ENCODE results near the gene TRIP4. TPM values are rescaled to one million over a fixed set of nuclear protein-coding genes. Genes with fewer than 3 reads are reported as not detected.

The TRIP4 gene
- total RNA-seq, 1 experiment from 2014 or later = 18.3 TPM

DNA sequence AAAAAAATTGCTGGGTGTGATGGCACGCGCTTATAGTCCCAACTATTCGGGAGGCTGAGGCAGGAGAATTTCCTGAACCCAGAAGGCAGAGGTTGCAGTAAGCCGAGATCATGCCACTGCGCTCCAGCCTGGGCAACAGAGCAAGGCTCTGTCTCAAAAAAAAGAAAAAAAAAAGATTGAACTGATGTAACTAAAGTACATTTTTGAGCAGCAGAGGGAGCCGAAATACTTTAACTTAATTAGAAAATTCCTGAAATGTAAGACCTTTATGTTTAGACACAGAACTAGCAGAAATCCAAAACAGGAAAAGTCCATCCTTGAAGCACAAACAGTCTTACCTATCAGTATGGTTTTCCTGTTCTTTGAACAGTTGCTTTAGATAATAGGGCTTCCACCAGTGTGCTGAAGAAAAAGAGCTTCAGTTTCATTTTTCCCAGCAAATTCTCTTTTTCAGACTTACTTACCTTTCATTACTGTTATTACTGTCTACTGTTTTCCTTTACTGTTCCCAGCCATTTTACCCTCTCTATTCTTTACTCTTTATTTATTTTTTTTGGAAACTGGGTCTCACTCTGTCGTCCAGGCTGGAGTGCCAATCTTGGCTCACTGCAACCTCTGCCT, 39.3 kb downstream of the TRIP4 start:
- no peaks in the 10 kb centered on the region for H3K27me3 ChIP-seq (ENCODE audit: insufficient read depth, low read length)
- H3K79me2 ChIP-seq (ENCODE audit: insufficient read depth, low read length) = no peaks in the 10 kb centered on the region
- no peaks in the 10 kb centered on the region for H3K9me3 ChIP-seq (ENCODE audit: control insufficient read depth in 1 of 2, insufficient read depth in 1 of 2, low read depth in 1 of 2, low read length in 2 of 2)
- POLR2A ChIA-PET = no interaction called here
- ATAC-seq (no peak), DNase-seq (ENCODE audit: low read depth, low spot score) (peak; percentile 15)
- RAD21 ChIA-PET (ENCODE audit: low non-redundant PET in 1 of 2, low total read pairs in 2 of 2, uncharacterized antibody in 2 of 2, unreplicated experiment in 2 of 2) = interaction anchor here in 1 of 2 experiments (0.9 to 1.1 kb wide), 2 partner anchors 253 to 255 kb away, joined by 3 read pairs; no protein-coding TSS in a partner anchor
- no peak overlapping the region for H3K4me3 ChIP-seq (replicated peaks in 1 of 2; ENCODE audit: low read depth in 1 of 2, low read length in 2 of 2)
- H3K9ac ChIP-seq (ENCODE audit: low read length) = no peak overlapping the region
- no peaks in the 10 kb centered on the region for H4K20me1 ChIP-seq (ENCODE audit: insufficient read depth)
- H2AFZ ChIP-seq (ENCODE audit: low read depth, low read length, poor library complexity, severe bottlenecking) = no peak overlapping the region
- peaks cover 3 to 6% of the 10 kb centered on the region in 2 experiments; a peak in 2 of 4 replicates for H3K36me3 ChIP-seq (ENCODE audit: control insufficient read depth in 1 of 2, insufficient read depth in 2 of 2, low read length in 2 of 2)
- CTCF ChIA-PET = interaction anchor here (0.9 to 1.2 kb wide), 3 partner anchors 225 to 301 kb away, joined by 4 read pairs; no protein-coding TSS in a partner anchor
- no peak overlapping the region for H3K27ac ChIP-seq (ENCODE audit: low read depth, low read length)
- no peak overlapping the region for H3K4me2 ChIP-seq (ENCODE audit: low read length)
- H3K4me1 ChIP-seq (ENCODE audit: control insufficient read depth in 1 of 2, insufficient read depth in 2 of 2, low read length in 2 of 2) = peaks cover 1 to 3% of the 10 kb centered on the region in 2 experiments; a peak in 2 of 4 replicates
- no TSS peak for BruUV-seq (replicated peaks)
- intact Hi-C loops (cut with micrococcal nuclease) = loop anchor here (1.0 to 5.0 kb wide), 3 partner anchors 226 to 300 kb away; no protein-coding TSS in a partner anchor
- TF ChIP-seq, protein P1, sequence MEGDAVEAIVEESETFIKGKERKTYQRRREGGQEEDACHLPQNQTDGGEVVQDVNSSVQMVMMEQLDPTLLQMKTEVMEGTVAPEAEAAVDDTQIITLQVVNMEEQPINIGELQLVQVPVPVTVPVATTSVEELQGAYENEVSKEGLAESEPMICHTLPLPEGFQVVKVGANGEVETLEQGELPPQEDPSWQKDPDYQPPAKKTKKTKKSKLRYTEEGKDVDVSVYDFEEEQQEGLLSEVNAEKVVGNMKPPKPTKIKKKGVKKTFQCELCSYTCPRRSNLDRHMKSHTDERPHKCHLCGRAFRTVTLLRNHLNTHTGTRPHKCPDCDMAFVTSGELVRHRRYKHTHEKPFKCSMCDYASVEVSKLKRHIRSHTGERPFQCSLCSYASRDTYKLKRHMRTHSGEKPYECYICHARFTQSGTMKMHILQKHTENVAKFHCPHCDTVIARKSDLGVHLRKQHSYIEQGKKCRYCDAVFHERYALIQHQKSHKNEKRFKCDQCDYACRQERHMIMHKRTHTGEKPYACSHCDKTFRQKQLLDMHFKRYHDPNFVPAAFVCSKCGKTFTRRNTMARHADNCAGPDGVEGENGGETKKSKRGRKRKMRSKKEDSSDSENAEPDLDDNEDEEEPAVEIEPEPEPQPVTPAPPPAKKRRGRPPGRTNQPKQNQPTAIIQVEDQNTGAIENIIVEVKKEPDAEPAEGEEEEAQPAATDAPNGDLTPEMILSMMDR (IDR thresholded peaks at IDR 0.05 in 2 of 3, conservative IDR thresholded peaks at IDR 0.05 in 1 of 3; ENCODE audit: borderline replicate concordance in 1 of 3, insufficient read depth in 1 of 3, low read depth in 2 of 3, low read length in 2 of 3) = peak; percentile 18 to 87 (median 38); a peak in 5 of 6 replicates
- TF ChIP-seq RAD21 (IDR thresholded peaks at IDR 0.05; ENCODE audit: low read depth) (peak; percentile 80), SP1 (IDR thresholded peaks at IDR 0.05; ENCODE audit: low read depth) (no peak)
- no peaks in the 10 kb centered on the region for H3K9me2 ChIP-seq (ENCODE audit: insufficient read depth)

DNA sequence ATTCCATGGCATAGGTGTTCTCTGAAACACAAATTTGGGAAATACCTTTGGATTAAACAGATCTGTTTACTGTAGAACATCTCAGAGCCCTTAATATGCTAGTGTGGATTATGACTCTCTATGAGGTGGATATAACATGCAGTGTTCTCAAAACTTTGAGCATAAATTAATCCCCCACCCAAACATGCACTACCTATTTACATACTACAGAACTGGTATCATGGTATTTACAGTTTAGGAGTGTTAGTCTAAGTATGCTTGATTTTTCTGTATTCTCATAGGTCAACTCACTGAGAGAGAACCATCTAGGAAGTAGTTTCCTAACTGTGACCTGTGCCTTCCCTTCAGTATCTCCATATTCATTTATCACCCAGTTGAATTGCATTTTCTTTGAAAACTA, 41.8 kb downstream of the TRIP4 start:
- ChIA-PET CTCF (no interaction called here), POLR2A (no interaction called here), RAD21 (ENCODE audit: low non-redundant PET in 1 of 2, low total read pairs in 2 of 2, uncharacterized antibody in 2 of 2, unreplicated experiment in 2 of 2) (no interaction called here)
- Histone ChIP-seq H3K9me3 (ENCODE audit: control insufficient read depth in 1 of 2, insufficient read depth in 1 of 2, low read depth in 1 of 2, low read length in 2 of 2) (no peaks in the 10 kb centered on the region), H3K36me3 (ENCODE audit: control insufficient read depth in 1 of 2, insufficient read depth in 2 of 2, low read length in 2 of 2) (0 out of 4 replicates have a peak, but pooled peaks cover 2 to 3% of the 10 kb centered on the region in 2 experiments), H3K9me2 (ENCODE audit: insufficient read depth) (no peaks in the 10 kb centered on the region), H3K4me1 (ENCODE audit: control insufficient read depth in 1 of 2, insufficient read depth in 2 of 2, low read length in 2 of 2) (peaks cover 7 to 8% of the 10 kb centered on the region in 2 experiments; a peak in 2 of 4 replicates), H3K79me2 (ENCODE audit: insufficient read depth, low read length) (no peaks in the 10 kb centered on the region), H3K4me2 (ENCODE audit: low read length) (no peak overlapping the region), H3K27ac (ENCODE audit: low read depth, low read length) (no peak overlapping the region), H3K9ac (ENCODE audit: low read length) (no peak overlapping the region), H2AFZ (ENCODE audit: low read depth, low read length, poor library complexity, severe bottlenecking) (no peak overlapping the region), H3K27me3 (ENCODE audit: insufficient read depth, low read length) (no peaks in the 10 kb centered on the region), H3K4me3 (replicated peaks in 1 of 2; ENCODE audit: low read depth in 1 of 2, low read length in 2 of 2) (no peak overlapping the region), H4K20me1 (ENCODE audit: insufficient read depth) (no peaks in the 10 kb centered on the region)
- ATAC-seq (no peak), DNase-seq (ENCODE audit: low read depth, low spot score) (no peak)
- intact Hi-C loops (cut with micrococcal nuclease) = loop anchor here (5.0 kb wide), 1 partner anchor 298 kb away; no protein-coding TSS in a partner anchor
- no TSS peak for BruUV-seq (replicated peaks)
- TF ChIP-seq, protein P2, sequence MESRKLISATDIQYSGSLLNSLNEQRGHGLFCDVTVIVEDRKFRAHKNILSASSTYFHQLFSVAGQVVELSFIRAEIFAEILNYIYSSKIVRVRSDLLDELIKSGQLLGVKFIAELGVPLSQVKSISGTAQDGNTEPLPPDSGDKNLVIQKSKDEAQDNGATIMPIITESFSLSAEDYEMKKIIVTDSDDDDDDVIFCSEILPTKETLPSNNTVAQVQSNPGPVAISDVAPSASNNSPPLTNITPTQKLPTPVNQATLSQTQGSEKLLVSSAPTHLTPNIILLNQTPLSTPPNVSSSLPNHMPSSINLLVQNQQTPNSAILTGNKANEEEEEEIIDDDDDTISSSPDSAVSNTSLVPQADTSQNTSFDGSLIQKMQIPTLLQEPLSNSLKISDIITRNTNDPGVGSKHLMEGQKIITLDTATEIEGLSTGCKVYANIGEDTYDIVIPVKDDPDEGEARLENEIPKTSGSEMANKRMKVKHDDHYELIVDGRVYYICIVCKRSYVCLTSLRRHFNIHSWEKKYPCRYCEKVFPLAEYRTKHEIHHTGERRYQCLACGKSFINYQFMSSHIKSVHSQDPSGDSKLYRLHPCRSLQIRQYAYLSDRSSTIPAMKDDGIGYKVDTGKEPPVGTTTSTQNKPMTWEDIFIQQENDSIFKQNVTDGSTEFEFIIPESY (IDR thresholded peaks at IDR 0.05; ENCODE audit: extremely low read depth, insufficient replicate concordance, low read length) = no peak
- no peak for TF ChIP-seq POLR2A (IDR thresholded peaks at IDR 0.05; ENCODE audit: borderline replicate concordance, extremely low read depth, insufficient read depth, insufficient read length)
- TF ChIP-seq, protein P3, sequence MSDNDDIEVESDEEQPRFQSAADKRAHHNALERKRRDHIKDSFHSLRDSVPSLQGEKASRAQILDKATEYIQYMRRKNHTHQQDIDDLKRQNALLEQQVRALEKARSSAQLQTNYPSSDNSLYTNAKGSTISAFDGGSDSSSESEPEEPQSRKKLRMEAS (IDR thresholded peaks at IDR 0.05) = no peak
- no peak for TF ChIP-seq EZH2 (IDR thresholded peaks at IDR 0.05)
- TF ChIP-seq ZNF274 (IDR thresholded peaks at IDR 0.05; ENCODE audit: low read depth, low read length) = no peak
- TF ChIP-seq YY1 (IDR thresholded peaks at IDR 0.05; ENCODE audit: extremely low read depth, insufficient replicate concordance, low read depth, low read length) = no peak
- TF ChIP-seq, protein P4, sequence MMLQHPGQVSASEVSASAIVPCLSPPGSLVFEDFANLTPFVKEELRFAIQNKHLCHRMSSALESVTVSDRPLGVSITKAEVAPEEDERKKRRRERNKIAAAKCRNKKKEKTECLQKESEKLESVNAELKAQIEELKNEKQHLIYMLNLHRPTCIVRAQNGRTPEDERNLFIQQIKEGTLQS (IDR thresholded peaks at IDR 0.05) = no peak
- TF ChIP-seq CEBPB (IDR thresholded peaks at IDR 0.05; ENCODE audit: low read depth) = no peak
- TF ChIP-seq RAD21 (IDR thresholded peaks at IDR 0.05; ENCODE audit: low read depth) = no peak
- TF ChIP-seq ZFX (IDR thresholded peaks at IDR 0.05) = no peak

Measured in HCT116 (cell line).